ENCODE results near the gene CYP4A22. TPM values are rescaled to one million over a fixed set of nuclear protein-coding genes. Genes with fewer than 3 reads are reported as not detected.
"Not testable (repeated sequence)": the region's sequence is repeated elsewhere in the genome, so short reads cannot be mapped to it uniquely, and the experiment has no call there.

Gene CYP4A22
- total RNA-seq, 3 donors from 2014 or later (not counting 1 experiment from before 2014, with no cell fraction given): not detected

GRCh38 chr1:47194311-47194710 is 57.1 kb downstream of the CYP4A22 start:
- TF ChIP-seq, protein P1, sequence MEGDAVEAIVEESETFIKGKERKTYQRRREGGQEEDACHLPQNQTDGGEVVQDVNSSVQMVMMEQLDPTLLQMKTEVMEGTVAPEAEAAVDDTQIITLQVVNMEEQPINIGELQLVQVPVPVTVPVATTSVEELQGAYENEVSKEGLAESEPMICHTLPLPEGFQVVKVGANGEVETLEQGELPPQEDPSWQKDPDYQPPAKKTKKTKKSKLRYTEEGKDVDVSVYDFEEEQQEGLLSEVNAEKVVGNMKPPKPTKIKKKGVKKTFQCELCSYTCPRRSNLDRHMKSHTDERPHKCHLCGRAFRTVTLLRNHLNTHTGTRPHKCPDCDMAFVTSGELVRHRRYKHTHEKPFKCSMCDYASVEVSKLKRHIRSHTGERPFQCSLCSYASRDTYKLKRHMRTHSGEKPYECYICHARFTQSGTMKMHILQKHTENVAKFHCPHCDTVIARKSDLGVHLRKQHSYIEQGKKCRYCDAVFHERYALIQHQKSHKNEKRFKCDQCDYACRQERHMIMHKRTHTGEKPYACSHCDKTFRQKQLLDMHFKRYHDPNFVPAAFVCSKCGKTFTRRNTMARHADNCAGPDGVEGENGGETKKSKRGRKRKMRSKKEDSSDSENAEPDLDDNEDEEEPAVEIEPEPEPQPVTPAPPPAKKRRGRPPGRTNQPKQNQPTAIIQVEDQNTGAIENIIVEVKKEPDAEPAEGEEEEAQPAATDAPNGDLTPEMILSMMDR (IDR thresholded peaks at IDR 0.05): no peak
- DNase-seq (no peak), ATAC-seq (no peak)
- intact Hi-C loops (cut with micrococcal nuclease): loop anchor here (10.0 kb wide), 1 partner anchor 240 kb away; the partner anchor contains the start of gene FOXD2
- Histone ChIP-seq H3K4me1 (ENCODE audit: control insufficient read depth, insufficient read depth, low read length) (peaks cover 4% of the 10 kb centered on the region), H3K27ac (ENCODE audit: low read length) (no peak overlapping the region), H3K4me3 (ENCODE audit: low read length) (no peak overlapping the region), H3K27me3 (ENCODE audit: control insufficient read depth, insufficient read depth, low read length) (no peaks in the 10 kb centered on the region), H3K36me3 (ENCODE audit: control insufficient read depth, insufficient read depth, low read length) (no peaks in the 10 kb centered on the region), H3K9me3 (ENCODE audit: control insufficient read depth, insufficient read depth, low read length) (no peaks in the 10 kb centered on the region)
- Mint-ChIP-seq H3K4me3 (no peak overlapping the region), H3K4me1 (peaks cover 5% of the 10 kb centered on the region in 2 donors), H3K27me3 (ENCODE audit: low read depth in 2 of 2) (peaks cover 23% of the 10 kb centered on the region in 2 donors), H3K36me3 (no peaks in the 10 kb centered on the region), H3K9me3 (no peaks in the 10 kb centered on the region), H3K27ac (no peak overlapping the region)

DNA sequence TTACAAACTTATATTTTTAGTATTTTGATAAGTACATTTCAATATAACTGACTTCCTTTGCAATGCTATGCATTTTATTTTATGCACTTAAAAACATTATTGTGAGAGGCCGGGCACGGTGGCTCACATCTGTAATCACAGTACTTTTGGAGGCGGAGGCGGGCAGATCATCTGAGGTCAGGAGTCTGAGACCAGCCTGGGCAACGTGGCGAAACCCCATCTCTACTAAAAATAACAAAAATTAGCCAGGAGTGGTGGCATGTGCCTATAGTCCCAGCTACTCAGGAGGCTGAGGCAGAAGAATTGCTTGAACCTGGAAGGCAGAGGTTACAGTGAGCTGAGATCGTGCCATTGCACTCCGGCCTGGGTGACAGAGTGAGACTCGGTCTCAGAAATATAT is 58.7 kb downstream of the CYP4A22 start:
- not testable (repeated sequence) for H3K4me3 Mint-ChIP-seq; H3K4me1 Mint-ChIP-seq; H3K9me3 ChIP-seq (ENCODE audit: control insufficient read depth, insufficient read depth, low read length); H3K36me3 Mint-ChIP-seq; ATAC-seq; H3K4me1 ChIP-seq (ENCODE audit: control insufficient read depth, insufficient read depth, low read length); DNase-seq; H3K4me3 ChIP-seq (ENCODE audit: low read length); H3K27me3 ChIP-seq (ENCODE audit: control insufficient read depth, insufficient read depth, low read length); H3K27ac ChIP-seq (ENCODE audit: low read length); H3K9me3 Mint-ChIP-seq; H3K36me3 ChIP-seq (ENCODE audit: control insufficient read depth, insufficient read depth, low read length); H3K27ac Mint-ChIP-seq
- WGBS (ENCODE audit: insufficient coverage): 91% methylated on average over 6 of the region's 9 CpGs
- peaks cover 23 to 25% of the 10 kb centered on the region in 2 donors for H3K27me3 Mint-ChIP-seq (ENCODE audit: low read depth in 2 of 2)
- intact Hi-C loops (cut with micrococcal nuclease): loop anchor here (10.0 kb wide), 1 partner anchor 239 kb away; the partner anchor contains the start of gene FOXD2

DNA sequence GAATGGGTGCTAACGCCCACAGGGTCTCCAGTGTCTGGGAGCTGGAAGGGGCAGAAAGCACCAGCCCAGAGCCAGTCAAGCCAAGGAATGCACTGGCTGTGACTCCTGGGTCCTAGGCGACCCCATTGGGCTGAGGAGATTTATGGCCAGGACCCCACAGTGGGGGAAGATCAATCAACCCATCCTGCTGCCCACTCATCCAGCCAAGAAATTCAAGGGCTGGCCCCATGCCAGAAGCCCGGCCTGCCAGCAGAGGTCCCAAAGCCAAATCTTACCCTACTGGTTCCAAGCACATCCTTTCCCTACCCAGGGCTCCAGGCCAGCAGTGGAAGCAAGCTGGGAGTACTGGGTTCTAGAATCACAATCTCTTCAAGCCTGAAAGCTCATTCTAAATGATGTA is 59.4 kb downstream of the CYP4A22 start:
- Histone ChIP-seq H3K9me3 (ENCODE audit: control insufficient read depth, insufficient read depth, low read length) (no peaks in the 10 kb centered on the region), H3K4me3 (ENCODE audit: low read length) (no peak overlapping the region), H3K27me3 (ENCODE audit: control insufficient read depth, insufficient read depth, low read length) (no peaks in the 10 kb centered on the region), H3K27ac (ENCODE audit: low read length) (no peak overlapping the region), H3K36me3 (ENCODE audit: control insufficient read depth, insufficient read depth, low read length) (no peaks in the 10 kb centered on the region), H3K4me1 (ENCODE audit: control insufficient read depth, insufficient read depth, low read length) (peaks cover 4% of the 10 kb centered on the region)
- TF ChIP-seq, protein P1 (IDR thresholded peaks at IDR 0.05): no peak
- H3K27ac Mint-ChIP-seq: no peak overlapping the region
- H3K36me3 Mint-ChIP-seq: no peaks in the 10 kb centered on the region
- intact Hi-C loops (cut with micrococcal nuclease): loop anchor here (10.0 kb wide), 1 partner anchor 238 kb away; the partner anchor contains the start of gene FOXD2
- DNase-seq (no peak), ATAC-seq (no peak)
- H3K9me3 Mint-ChIP-seq: no peaks in the 10 kb centered on the region
- H3K27me3 Mint-ChIP-seq (ENCODE audit: low read depth in 2 of 2): peaks cover 22 to 25% of the 10 kb centered on the region in 2 donors
- 69% methylated on average over 3 of the region's 3 CpGs for WGBS (ENCODE audit: insufficient coverage)
- peaks cover 5% of the 10 kb centered on the region in 2 donors for H3K4me1 Mint-ChIP-seq
- no peak overlapping the region for H3K4me3 Mint-ChIP-seq

DNA sequence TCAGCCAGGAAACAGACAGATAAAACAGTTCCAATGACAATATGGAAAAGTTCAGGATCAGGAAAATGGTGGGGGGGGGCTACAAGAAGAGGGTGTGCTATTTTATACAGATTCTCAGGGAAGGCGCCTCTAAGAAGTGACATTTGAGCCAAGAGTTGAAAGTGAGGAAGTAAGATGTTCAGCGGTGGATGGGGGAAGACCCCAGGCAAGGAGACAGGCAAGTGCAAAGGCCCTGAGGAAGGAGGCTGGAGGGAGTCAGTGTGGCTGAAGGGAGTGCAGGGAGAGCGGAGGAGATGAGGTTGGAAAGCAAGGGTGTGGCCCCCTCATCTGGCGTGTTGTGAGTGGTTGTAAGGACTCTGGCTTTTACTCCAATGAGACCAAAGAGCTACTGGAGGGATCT is 61.0 kb downstream of the CYP4A22 start:
- no peak overlapping the region for H3K27ac ChIP-seq (ENCODE audit: low read length)
- H3K9me3 Mint-ChIP-seq: no peaks in the 10 kb centered on the region
- 87% methylated on average over 4 of the region's 4 CpGs for WGBS (ENCODE audit: insufficient coverage)
- H3K36me3 ChIP-seq (ENCODE audit: control insufficient read depth, insufficient read depth, low read length): no peaks in the 10 kb centered on the region
- TF ChIP-seq, protein P1 (IDR thresholded peaks at IDR 0.05): no peak
- intact Hi-C loops (cut with micrococcal nuclease): loop anchor here (10.0 kb wide), 1 partner anchor 237 kb away; the partner anchor contains the start of gene FOXD2
- H3K4me3 ChIP-seq (ENCODE audit: low read length): no peak overlapping the region
- no peaks in the 10 kb centered on the region for H3K36me3 Mint-ChIP-seq
- no peak for DNase-seq
- H3K27me3 Mint-ChIP-seq (ENCODE audit: low read depth in 2 of 2): peaks cover 15 to 20% of the 10 kb centered on the region in 2 donors
- no peaks in the 10 kb centered on the region for H3K9me3 ChIP-seq (ENCODE audit: control insufficient read depth, insufficient read depth, low read length)
- no peaks in the 10 kb centered on the region for H3K27me3 ChIP-seq (ENCODE audit: control insufficient read depth, insufficient read depth, low read length)
- no peak overlapping the region for H3K4me3 Mint-ChIP-seq
- no peak overlapping the region for H3K27ac Mint-ChIP-seq
- no peaks in the 10 kb centered on the region for H3K4me1 ChIP-seq (ENCODE audit: control insufficient read depth, insufficient read depth, low read length)
- ATAC-seq: no peak
- no peaks in the 10 kb centered on the region for H3K4me1 Mint-ChIP-seq

Other genes with a start within 250 kb of the CYP4A22 start
- gene CYP4A11, start 196.0 kb upstream of the CYP4A22 start, total RNA-seq: not detected
- not detected for gene CYP4X1, start 113.8 kb upstream of the CYP4A22 start, total RNA-seq
- not detected for gene CYP4Z1, start 70.2 kb upstream of the CYP4A22 start, total RNA-seq
- under 1 TPM in 1 of 3 donors, not detected in 2; 0.54 TPM for gene PDZK1IP1, start 52.6 kb downstream of the CYP4A22 start, total RNA-seq
- 1 to 10 TPM in 2 of 3 donors, under 1 TPM in 1; 0.91 to 6.7 (median 3.5) TPM for gene TAL1, start 94.8 kb downstream of the CYP4A22 start, total RNA-seq
- gene STIL, start 176.7 kb downstream of the CYP4A22 start, total RNA-seq: 1 to 10 TPM; 2.1 to 2.9 (median 2.4) TPM
- 10 to 100 TPM; 70.6 to 76.1 (median 74.1) TPM for gene CMPK1, start 196.3 kb downstream of the CYP4A22 start, total RNA-seq